GM19328 (cell line): ENCODE results near the gene MYH10.
"Not testable (repeated sequence)": the region's sequence is repeated elsewhere in the genome, so short reads cannot be mapped to it uniquely, and the experiment has no call there.

Experiments
- ATAC-seq: cut with Tn5 transposase; IDR thresholded peaks from one replicate; pipeline ENCODE4 v1.9.1; 2021; ENCODE audit warnings: mild to moderate bottlenecking, moderate library complexity; ENCODE audit not compliant: unreplicated experiment

MYH10 gene

DNA sequence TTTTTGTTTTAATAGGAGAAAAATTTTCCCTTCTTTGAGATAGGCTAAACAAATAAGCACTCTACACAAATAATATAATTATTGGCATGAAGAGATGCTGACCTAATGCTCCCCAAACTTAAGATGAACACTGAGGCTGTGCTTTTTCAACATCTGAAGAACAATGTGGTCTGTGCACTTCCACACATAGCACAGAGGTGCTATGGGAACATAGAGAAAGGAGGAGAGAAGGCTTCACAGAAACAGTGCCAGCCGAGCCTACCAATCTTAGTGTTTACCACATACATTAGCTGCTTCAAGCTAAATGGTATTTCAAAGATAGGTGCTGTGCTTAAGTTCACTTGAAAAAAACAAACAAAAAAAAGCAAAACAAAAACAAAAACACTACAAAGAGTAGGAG lies 72.4 kb downstream of the MYH10 start:
- ATAC-seq, result no peak

DNA sequence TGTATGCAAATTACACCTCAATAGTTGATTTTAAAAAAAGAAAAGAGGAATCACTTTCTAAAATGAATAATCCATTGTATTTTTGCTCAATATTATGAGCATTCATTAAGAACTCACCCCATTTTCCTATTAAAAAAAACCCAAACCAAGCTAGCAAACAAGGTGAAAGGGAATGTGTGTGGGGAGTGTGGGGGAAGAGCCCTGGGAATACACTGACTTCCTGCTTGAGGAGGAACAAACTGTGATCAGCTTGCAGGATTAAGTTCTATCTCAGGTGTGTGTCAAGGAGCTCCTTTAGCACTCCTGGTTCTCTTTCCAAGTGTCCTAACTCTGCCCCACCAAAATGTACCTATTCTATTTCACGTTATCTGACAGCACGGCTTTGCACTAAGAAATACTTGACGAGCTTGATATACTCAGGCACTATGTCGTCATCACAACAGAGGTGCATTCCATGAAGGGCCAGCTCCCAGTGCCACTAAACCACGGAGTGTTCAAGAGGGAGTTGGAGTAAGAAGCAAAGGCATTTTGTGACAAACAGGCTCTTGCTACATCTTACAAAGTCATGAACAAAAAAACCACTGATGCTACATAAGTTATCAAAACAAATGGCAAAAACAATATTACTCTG lies 73.2 kb downstream of the MYH10 start:
- ATAC-seq, result no peak

DNA sequence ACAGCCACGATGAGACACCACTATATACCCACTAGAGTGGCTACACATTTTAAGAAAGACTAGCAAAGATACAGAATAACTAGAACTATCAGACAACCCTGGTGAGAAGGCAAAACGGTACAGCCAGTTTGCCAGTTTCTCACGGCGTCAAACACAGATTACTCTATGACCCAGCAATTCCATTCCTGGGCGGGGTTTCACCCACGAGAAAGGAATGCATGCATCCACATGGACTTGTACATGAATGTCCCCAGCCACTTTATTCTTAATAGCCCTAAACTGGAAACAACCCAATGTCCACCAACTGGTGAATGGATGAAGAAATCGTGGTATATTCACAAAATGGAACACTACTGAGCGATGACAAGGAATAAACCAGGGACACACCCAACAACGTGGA lies 74.5 kb downstream of the MYH10 start:
- ATAC-seq, result no peak

DNA sequence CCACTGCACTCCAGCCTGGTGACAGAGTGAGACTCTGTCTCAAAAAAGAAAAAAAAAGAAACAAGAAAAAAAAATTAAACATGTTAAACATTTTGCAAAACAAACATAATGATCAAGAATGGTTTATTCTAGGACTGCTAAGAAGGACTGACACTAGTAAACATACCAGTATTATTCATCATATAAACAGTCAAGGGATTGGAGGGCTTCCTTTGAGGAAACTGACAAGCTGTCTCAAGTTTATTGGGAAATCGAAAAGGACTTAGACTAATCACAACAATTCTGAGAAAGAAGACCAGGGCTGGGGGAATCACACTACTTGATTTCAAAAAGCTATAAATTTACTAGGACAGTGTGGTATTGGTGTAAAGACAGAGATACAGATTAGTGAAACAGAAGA lies 75.5 kb downstream of the MYH10 start:
- no peak for ATAC-seq

DNA sequence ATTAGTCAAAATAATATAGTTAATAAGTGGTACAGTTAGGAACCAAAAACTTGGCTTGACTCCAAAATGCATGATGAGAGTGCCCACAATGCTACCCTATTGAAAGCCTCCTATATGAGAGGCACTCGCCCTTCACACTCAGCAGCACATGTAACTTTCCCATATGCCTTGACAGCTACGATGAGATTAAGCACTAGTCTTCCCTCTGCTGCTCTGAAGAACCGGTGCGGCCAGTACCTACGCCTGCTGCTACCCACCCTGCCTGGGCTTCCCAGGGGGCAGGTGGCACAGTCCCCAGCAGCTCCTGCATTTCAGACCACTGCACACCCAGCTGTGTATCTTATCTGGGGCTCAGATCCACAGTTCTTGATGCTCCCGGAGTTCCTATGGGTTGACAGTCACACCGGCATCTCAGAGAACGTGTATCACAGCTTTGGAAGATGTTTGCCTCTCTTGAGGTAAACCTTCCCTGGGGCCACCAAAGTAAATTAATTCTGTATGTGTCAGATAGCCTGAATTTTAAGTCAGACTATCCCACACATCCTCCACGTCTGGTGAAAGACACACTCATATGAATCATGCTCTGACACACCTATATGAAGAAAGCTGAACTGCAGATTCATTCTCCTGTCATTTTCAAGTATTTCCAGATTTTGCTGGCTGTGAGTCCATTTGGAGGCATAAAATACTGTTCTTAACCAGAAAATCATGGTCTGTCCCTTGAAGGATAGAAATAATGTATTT lies 77.8 kb downstream of the MYH10 start:
- no peak for ATAC-seq

DNA sequence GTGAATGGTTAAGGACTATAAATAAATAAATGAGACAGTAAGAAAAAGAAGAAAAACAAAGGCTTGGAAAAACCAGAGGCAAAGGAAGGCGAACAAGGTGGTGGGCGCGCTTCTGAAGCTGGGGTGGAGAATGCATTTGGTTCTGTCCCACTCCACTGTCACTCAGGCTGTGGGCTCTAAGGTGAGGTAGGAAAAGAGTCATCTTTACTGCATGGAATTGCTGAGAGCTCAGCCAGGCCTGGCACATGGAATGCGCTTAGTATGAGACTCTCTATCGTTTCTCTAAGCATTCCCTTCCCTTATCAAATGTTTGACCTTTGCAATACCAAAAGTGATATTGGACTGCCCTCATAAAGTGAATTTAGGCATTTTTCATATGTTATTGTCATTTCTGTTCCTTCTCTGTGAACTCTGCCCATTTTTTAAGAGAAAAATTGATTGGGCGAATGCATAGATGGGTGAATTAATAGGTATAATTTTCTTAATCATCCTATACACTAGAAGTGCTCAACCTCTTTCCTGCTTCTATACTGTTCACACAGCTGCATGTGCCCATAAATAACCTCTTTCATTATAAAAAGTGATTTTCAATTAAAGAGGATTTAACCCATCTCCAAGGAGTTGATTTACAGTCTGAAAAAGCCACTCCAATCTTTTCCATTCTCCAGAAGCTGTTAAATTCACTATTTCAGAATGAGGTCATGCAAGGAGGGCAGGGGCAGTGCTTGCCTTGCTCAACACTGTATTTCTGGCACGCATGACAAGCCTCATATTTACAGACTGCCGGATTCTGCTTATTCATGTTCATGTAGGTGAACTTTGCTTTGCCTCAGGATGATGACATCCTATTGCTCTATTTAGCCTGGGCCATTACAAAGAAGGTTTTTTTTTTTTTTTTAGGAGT lies 87.7 kb downstream of the MYH10 start:
- ATAC-seq, result no peak

DNA sequence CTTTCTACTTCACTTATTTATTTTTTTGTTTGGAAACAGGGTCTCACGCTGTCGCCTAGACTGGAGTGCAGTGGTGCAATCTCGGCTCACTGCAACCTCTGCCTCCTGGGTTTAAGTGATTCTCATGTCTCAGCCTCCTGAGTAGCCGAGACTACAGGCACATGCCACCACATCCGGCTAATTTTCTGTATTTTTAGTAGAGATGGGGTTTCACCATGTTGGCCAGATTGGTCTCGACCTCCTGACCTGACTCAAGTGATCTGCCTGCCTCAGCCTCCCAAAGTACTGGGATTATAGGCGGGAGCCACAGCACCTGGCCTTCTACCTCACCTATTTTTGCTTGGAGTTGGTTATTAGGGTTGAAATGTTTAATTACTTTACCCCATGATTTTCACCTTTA lies 90.5 kb downstream of the MYH10 start:
- not testable (repeated sequence) for ATAC-seq

DNA sequence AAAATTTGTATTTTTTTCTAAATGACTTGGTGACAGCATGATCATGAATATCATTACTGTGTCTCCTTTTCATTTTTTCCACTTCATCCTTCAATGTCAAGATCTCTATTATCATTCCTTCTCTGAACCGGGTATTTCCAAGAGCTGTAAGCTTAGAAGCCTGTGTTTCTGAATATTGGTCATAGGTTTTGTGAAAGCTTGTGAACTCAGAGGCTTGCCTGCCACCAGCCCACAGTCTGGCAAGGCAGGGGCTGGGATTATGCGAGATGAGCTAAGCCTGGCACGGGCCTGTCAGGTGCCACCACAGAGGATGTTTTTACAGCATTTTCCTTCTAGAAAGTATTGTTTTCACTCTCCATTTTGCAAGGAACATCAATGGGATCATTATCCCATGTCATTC lies 92.8 kb downstream of the MYH10 start:
- ATAC-seq, result no peak

DNA sequence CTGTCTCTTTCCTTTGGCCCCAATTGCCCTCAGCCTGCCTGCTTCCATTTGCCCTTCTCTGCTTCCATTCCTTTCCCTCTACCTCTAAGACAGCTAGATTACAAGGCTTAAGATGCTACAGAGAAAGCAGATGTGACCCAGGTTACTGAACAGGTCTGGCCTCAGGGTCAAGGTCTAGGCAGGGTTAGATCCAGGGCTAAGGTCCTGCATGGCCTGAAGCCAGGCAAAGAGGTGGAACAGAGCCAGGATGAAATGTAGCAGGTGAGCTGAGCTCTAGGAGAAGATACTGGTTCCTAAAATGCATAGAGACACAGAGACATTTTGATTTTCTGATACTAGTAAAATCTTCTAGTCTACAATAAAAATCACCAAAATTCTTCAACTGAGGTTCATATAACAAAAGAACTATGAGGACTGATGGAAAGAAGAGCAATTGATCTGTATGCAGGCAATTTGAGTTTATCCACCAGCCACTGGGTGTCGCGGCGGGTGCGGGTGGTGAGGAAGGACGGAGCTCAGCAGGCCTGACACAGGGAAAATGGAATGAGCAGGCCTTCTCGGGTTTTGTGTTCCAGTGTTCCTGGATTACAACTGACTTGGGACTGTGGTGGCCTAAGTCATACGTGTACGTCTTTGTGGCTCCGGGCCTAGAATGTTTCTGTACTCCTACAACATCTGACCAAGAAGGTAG lies 95.9 kb downstream of the MYH10 start:
- no peak for ATAC-seq

DNA sequence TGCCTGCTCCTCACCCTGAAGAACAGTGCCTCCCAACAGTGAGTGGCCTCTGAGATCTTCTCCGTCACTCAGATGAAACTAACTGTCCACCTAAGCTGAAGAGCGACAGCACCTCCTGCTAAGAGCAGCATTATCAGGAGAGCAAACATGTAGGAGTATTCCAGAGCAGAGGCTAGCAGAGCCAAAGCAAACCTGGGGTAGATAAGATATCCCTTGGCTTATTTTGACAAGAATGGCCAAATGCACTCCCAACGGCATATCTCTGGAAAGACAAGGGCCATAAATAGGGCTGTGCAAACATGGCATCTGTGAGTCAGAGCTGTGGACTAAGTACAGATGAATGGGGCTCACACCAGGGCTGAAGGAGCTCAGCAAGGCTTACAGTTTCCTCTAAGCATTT lies 98.5 kb downstream of the MYH10 start:
- no peak for ATAC-seq

DNA sequence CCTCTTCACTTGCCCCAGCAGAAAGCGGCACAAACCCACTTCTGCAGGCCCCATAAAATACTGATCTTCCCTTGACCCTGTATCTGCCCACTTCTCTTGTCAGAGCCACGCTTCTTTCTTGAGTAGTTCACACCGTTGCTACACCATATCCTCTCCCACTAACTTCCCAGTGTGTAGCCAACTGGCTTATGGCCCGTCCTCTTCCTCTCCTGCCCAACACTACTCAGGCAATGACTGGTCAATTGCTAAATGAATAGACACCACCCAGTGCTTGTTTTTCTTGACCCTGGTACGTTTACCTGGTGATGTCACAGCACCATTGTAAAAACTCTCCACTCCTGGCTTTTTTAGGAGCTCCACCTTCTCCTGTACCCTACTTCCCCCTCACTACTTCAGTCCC lies 107.9 kb downstream of the MYH10 start:
- no peak for ATAC-seq

DNA sequence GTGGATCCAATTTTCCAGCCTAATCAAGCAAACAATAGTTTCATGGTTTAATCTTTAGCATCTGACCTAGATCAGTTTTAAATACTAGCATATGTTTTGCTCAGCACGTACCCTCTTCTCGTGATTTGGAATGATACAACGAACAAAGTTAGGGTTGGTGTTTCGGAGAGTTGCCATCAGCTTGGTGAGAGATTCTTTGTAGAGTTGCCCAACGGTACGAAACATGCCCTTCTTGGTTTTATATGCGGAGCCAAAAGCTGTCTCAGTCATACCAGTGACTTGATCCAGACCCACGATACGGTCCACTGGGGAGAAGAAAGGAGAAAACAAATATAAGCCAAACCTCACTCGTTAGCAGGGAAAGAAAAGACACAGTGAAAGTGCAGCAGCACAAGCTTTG lies 109.5 kb downstream of the MYH10 start:
- ATAC-seq, result no peak

DNA sequence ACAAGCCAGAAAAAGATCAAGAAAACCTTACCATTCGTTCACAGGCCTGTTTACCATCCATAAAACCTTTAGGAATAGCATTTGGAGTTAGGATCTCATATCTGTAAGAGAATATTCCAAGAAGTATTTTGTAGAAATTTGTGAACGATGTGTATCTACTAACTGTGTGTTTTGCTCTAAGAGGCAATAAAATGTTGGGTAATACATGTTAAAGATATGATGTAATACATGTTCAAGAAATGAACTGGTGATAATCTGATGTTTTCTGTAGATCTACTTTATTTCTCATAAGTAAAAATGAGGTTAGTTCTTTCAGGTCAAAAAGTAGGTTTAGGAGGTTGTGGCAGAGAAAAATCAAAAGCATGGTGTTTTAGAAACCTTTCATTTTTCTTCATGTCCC lies 111.7 kb downstream of the MYH10 start:
- no peak for ATAC-seq

DNA sequence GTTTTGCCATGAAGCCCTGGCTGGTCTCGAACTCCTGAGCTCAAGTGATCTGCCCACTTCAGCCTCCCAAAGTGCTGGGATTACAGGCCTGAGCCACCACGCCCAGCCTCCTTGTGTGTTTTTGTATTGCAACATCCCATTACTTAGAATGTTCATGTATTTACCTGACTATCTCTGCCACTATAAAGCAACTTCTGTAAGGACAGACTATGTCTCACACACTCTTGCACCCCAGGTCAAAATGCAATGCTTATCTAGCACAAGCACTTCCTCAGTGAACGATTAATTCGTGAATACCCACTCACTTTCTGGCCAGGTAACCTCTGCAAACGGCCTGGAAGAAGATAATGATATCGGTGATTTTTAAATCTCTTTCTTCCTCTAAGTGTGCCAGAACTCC lies 112.2 kb downstream of the MYH10 start:
- no peak for ATAC-seq

DNA sequence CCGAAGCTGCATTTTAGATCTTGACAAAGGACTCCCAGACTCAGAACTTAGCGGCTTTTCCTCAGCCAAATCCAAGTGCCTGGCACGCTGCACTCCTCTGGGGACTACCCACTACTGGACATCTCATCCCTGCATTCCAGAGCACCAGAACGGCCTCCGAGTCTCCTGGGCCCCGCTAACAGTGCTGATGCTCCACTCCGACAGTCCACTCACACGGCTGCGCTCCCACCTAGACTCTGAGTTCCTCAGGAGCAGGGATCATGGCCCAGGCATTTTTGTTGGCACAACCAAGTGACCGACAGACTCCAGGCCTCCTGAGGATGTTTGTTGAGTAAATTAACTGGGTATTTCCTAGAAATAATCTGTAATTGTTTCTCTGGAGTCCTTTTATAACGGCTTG lies 115.7 kb downstream of the MYH10 start:
- no peak for ATAC-seq

DNA sequence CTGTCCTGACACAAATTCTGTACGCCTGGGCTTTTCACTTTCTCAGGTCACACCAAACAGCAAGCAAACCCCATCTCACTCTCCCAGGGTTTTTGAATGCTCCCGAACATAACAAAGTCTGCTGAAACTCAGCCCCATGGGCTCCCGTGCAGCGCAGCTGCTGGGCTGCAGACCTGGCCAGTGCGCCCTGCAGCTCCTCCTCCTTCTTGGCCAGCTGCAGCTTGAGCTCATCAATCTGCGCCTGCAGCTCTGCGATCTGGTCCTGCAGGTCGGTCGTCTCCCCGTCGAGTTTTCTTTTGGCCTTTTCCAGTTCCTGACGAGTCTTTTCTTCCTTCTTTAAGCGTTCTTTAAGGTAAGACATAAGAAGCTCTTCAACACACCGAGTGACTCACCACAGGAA lies 124.4 kb downstream of the MYH10 start:
- ATAC-seq, result no peak

DNA sequence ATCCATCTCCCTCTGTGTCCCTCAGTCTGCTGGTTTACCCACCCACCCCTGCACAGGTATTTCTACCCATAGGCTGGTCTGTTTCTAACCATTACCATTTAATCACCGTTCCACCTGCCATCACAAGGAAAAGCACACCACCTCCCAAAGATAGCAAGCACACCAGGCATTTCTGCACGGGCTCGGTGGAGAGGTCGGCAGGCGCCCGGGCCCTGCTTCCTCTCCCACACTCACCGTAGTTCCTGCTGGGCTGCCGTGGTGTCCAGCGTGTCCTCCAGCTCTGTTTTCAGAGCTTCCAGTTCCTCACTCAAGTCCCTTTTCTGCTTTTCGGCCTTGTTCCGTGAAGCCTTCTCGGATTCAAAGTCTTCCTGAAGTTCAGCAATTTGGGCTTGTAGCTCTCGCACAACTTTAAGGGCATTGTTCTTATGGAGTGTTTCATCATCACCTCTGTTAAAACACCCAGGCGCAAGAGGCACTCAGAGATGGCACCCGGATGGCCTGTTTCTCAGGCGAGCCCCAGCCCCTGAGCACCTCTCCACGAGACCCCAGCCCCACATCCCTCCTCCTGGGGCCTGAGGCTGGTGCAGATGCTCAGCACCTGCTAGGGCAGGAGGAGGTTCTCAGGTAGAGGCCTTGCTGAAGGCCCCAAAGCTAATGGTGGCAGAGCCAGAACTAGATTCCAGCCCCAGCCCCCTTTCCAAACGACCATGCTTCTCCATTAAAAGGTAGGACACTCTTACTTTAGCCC lies 125.9 kb downstream of the MYH10 start:
- no peak for ATAC-seq

DNA sequence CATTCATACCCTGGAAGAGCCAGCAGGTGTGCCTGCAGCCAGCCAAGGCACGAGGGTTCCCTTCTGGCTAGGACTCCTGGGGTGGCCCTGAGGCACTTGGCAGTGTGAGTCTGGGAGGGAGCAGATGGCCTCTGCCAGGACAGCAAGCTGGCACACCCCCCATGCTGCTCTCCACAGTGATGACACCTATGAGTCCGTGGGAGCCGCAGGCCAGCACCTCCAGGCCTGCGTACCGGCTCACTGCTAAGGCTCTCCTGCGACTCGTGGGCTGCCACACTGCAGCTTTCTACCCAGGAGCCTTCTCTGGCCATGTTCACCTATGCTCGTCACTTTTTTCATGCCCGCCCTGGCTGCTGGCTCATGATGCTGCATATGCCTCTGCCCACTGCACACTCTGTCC lies 126.7 kb downstream of the MYH10 start:
- no peak for ATAC-seq

DNA sequence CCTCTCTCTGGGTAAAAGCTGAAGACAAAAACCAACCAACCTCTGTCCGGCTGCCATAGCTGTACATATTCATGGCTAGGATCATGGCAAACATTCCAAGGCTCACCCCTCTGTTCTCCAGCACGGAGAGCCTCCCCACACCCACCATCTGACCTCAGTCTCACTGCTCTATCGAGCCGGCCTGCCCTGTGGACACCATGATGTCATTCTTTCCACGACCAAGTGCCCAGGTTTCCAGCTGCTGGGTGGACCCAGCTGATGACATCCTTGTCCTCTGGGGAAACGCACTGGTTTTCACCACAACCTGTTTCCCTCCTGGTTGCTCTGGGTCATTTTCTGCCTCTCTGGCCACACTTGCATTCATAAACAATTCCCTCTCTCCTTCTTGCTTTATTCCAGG lies 127.2 kb downstream of the MYH10 start:
- no peak for ATAC-seq

DNA sequence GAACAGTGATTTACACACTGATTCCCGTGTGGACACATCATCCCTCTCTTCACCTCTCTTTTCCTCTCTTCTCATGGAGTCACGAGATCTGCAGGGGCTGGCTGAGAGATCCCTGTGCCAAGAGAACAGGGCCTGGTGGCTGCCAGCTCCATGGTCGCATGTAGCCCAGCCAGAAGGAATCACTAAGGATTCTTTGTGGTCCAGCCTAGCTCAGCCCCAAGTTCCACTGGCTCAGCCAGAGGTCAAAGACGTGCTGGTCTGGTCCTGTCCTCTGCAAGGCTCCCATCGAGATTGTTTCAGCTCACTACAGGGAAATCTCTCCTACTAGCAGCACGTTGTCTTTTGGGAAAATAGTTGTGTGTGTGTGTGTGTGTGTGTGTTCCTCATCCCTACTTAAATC lies 128.4 kb downstream of the MYH10 start:
- ATAC-seq, result no peak

DNA sequence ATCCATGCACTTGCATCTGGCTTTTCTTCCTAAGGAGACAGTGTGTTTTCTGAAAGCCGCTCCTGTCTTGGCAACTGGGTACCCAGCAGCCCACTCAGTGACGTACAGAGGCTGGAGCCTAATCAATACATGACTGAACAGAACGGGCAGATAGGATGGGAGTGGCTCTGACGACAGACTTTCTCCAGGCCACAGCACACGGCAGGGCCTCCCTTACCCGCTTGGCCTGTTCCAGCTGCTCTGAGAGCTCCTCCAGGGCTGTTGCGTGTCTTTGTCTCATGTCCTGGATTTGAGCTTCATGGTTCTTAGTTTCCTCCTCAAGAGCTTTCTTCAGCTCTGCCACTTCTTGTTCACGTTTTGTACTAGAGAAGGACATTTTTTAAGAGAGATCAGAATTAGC lies 129.9 kb downstream of the MYH10 start:
- ATAC-seq, result no peak
